Measurements from ENCODE around the gene SLC35E1. TPM values are rescaled to one million over a fixed set of nuclear protein-coding genes. Genes with fewer than 3 reads are reported as not detected.

The SLC35E1 gene
- total and polyA plus RNA-seq, 2 experiments from 2014 or later: 35.7 to 43.2 TPM

- no peaks in the 10 kb centered on the region for H3F3A ChIP-seq (ENCODE audit: insufficient read depth)
- no peaks in the 10 kb centered on the region for H3K9me3 ChIP-seq (ENCODE audit: low read depth)
- in situ Hi-C loops (cut with MboI): no loop called here
- H3K9ac ChIP-seq: no peak overlapping the region
- H3K79me2 ChIP-seq (ENCODE audit: insufficient read depth): peaks cover 100% of the 10 kb centered on the region
- H3K36me3 ChIP-seq (ENCODE audit: low read depth): no peaks in the 10 kb centered on the region
- no peak overlapping the region for H3K4me2 ChIP-seq (ENCODE audit: unreplicated experiment)
- H3K9me2 ChIP-seq (ENCODE audit: insufficient read depth): no peaks in the 10 kb centered on the region
- H3K4me3 ChIP-seq: no peak overlapping the region
- DNase-seq: no peak
- TF ChIP-seq EZH2 (IDR thresholded peaks at IDR 0.05; ENCODE audit: insufficient read depth, poor library complexity, severe bottlenecking): no peak
- no peak for TF ChIP-seq EZH2phosphoT487 (IDR thresholded peaks at IDR 0.05; ENCODE audit: insufficient read depth, low read depth)
- H2AFZ ChIP-seq: no peak overlapping the region
- H3K27ac ChIP-seq: no peak overlapping the region
- H3K27me3 ChIP-seq (replicated peaks; ENCODE audit: insufficient read depth): no peaks in the 10 kb centered on the region
- peaks cover 8% of the 10 kb centered on the region; the same call in 1 of the 2 replicates for H3K4me1 ChIP-seq (ENCODE audit: insufficient read depth)
- WGBS, 2 experiments (ENCODE audit: low coverage in 1 of 2, low lambda C conversion rate in 2 of 2, missing lambda C conversion rate in 2 of 2): 87 to 90% methylated on average over 20 of the region's 20 CpGs
- H4K20me1 ChIP-seq (ENCODE audit: insufficient read depth): peaks cover 17% of the 10 kb centered on the region
Observed at GRCh38 chr19:16601378-16602052, 29.3 kb upstream of the SLC35E1 start.

- Histone ChIP-seq H3K27ac (no peak overlapping the region), H3K4me3 (no peak overlapping the region), H3K9me2 (ENCODE audit: insufficient read depth) (no peaks in the 10 kb centered on the region), H2AFZ (no peak overlapping the region), H3K9ac (no peak overlapping the region), H3K36me3 (ENCODE audit: low read depth) (no peaks in the 10 kb centered on the region), H3K27me3 (replicated peaks; ENCODE audit: insufficient read depth) (no peaks in the 10 kb centered on the region), H3K4me2 (ENCODE audit: unreplicated experiment) (no peak overlapping the region), H3K79me2 (ENCODE audit: insufficient read depth) (peaks cover 100% of the 10 kb centered on the region), H3K4me1 (ENCODE audit: insufficient read depth) (peaks cover 2% of the 10 kb centered on the region; the same call in 1 of the 2 replicates), H3K9me3 (ENCODE audit: low read depth) (no peaks in the 10 kb centered on the region), H4K20me1 (ENCODE audit: insufficient read depth) (peaks cover 16% of the 10 kb centered on the region), H3F3A (ENCODE audit: insufficient read depth) (no peaks in the 10 kb centered on the region)
- no peak for DNase-seq
- WGBS, 2 experiments (ENCODE audit: low coverage in 1 of 2, low lambda C conversion rate in 2 of 2, missing lambda C conversion rate in 2 of 2): 93 to 97% methylated on average over 4 to 5 of the region's 5 CpGs
- no peak for TF ChIP-seq EZH2 (IDR thresholded peaks at IDR 0.05; ENCODE audit: insufficient read depth, poor library complexity, severe bottlenecking)
- no peak for TF ChIP-seq EZH2phosphoT487 (IDR thresholded peaks at IDR 0.05; ENCODE audit: insufficient read depth, low read depth)
- in situ Hi-C loops (cut with MboI): no loop called here
Observed at GRCh38 chr19:16600824-16601223, 28.6 kb upstream of the SLC35E1 start.

GRCh38 chr19:16599655-16600346, 27.6 kb upstream of the SLC35E1 start:
- Histone ChIP-seq H3K27ac (no peak overlapping the region), H3K4me3 (no peak overlapping the region), H3K4me2 (ENCODE audit: unreplicated experiment) (no peak overlapping the region), H3K4me1 (ENCODE audit: insufficient read depth) (no peaks in the 10 kb centered on the region), H3K27me3 (replicated peaks; ENCODE audit: insufficient read depth) (no peaks in the 10 kb centered on the region), H3K36me3 (ENCODE audit: low read depth) (no peaks in the 10 kb centered on the region), H2AFZ (no peak overlapping the region), H3K9me2 (ENCODE audit: insufficient read depth) (no peaks in the 10 kb centered on the region), H3F3A (ENCODE audit: insufficient read depth) (no peaks in the 10 kb centered on the region), H4K20me1 (ENCODE audit: insufficient read depth) (peaks cover 17% of the 10 kb centered on the region), H3K79me2 (ENCODE audit: insufficient read depth) (peaks cover 100% of the 10 kb centered on the region), H3K9me3 (ENCODE audit: low read depth) (no peaks in the 10 kb centered on the region), H3K9ac (no peak overlapping the region)
- in situ Hi-C loops (cut with MboI): no loop called here
- DNase-seq: no peak
- no peak for TF ChIP-seq EZH2 (IDR thresholded peaks at IDR 0.05; ENCODE audit: insufficient read depth, poor library complexity, severe bottlenecking)
- no peak for TF ChIP-seq EZH2phosphoT487 (IDR thresholded peaks at IDR 0.05; ENCODE audit: insufficient read depth, low read depth)
- 86 to 95% methylated on average over 4 to 6 of the region's 6 CpGs for WGBS, 2 experiments (ENCODE audit: low coverage in 1 of 2, low lambda C conversion rate in 2 of 2, missing lambda C conversion rate in 2 of 2)

GRCh38 chr19:16598848-16599247, 26.6 kb upstream of the SLC35E1 start:
- Histone ChIP-seq H3K4me1 (ENCODE audit: insufficient read depth) (no peaks in the 10 kb centered on the region), H3K9me3 (ENCODE audit: low read depth) (no peaks in the 10 kb centered on the region), H2AFZ (no peak overlapping the region), H3K79me2 (ENCODE audit: insufficient read depth) (peaks cover 100% of the 10 kb centered on the region), H3K36me3 (ENCODE audit: low read depth) (no peaks in the 10 kb centered on the region), H3K4me2 (ENCODE audit: unreplicated experiment) (no peak overlapping the region), H4K20me1 (ENCODE audit: insufficient read depth) (peaks cover 17% of the 10 kb centered on the region), H3F3A (ENCODE audit: insufficient read depth) (no peaks in the 10 kb centered on the region), H3K27ac (no peak overlapping the region), H3K9ac (no peak overlapping the region), H3K27me3 (replicated peaks; ENCODE audit: insufficient read depth) (no peaks in the 10 kb centered on the region), H3K9me2 (ENCODE audit: insufficient read depth) (no peaks in the 10 kb centered on the region), H3K4me3 (no peak overlapping the region)
- TF ChIP-seq EZH2phosphoT487 (IDR thresholded peaks at IDR 0.05; ENCODE audit: insufficient read depth, low read depth) (no peak), EZH2 (IDR thresholded peaks at IDR 0.05; ENCODE audit: insufficient read depth, poor library complexity, severe bottlenecking) (no peak)
- no peak for DNase-seq
- in situ Hi-C loops (cut with MboI): no loop called here
- 39 to 46% methylated on average over 4 of the region's 4 CpGs for WGBS, 2 experiments (ENCODE audit: low coverage in 1 of 2, low lambda C conversion rate in 2 of 2, missing lambda C conversion rate in 2 of 2)
